Mesenchymal stem cell (in vitro differentiated cells and primary cell): ENCODE results near the gene EFHD2.
"Not testable (repeated sequence)": the region's sequence is repeated elsewhere in the genome, so short reads cannot be mapped to it uniquely, and the experiment has no call there.

Experiments
- DNase-seq: peaks from one replicate; pipeline ENCODE4 v3.0.0-alpha.2; 2013
- H2AFZ ChIP-seq: one replicate; pipeline ENCODE4 v1.6.1; 2013; ENCODE audit warnings: low read depth, mild to moderate bottlenecking, control low read depth, inconsistent platforms, low read length, moderate library complexity
- H2AK5ac ChIP-seq: 2 replicates; pipeline ENCODE4 v1.6.1; 2013; ENCODE audit warnings: low read length, moderate library complexity, mild to moderate bottlenecking, inconsistent platforms; ENCODE audit not compliant: severe bottlenecking
- H2BK120ac ChIP-seq: one replicate; pipeline ENCODE4 v1.6.1; 2013; ENCODE audit warnings: low read depth, mild to moderate bottlenecking, inconsistent platforms, low read length, moderate library complexity
- H2BK12ac ChIP-seq, 2 experiments: one replicate each; pipeline ENCODE4 v1.6.1; 2013; ENCODE audit warnings: inconsistent platforms in 2 of 2, low read length in 2 of 2, mild to moderate bottlenecking in 2 of 2, moderate library complexity in 2 of 2, control low read depth in 1 of 2
- H2BK15ac ChIP-seq: one replicate; pipeline ENCODE4 v1.6.1; 2013; ENCODE audit warnings: mild to moderate bottlenecking, low read depth, inconsistent platforms; ENCODE audit not compliant: poor library complexity, severe bottlenecking
- H2BK5ac ChIP-seq: 2 replicates; pipeline ENCODE4 v1.6.1; 2013; ENCODE audit warnings: low read depth, mild to moderate bottlenecking, low read length, control low read depth, inconsistent platforms; ENCODE audit not compliant: poor library complexity, severe bottlenecking
- H3K14ac ChIP-seq, 2 experiments: one replicate each; pipeline ENCODE4 v1.6.1; 2013; ENCODE audit warnings: inconsistent platforms in 2 of 2, low read length in 2 of 2, control low read depth in 1 of 2, mild to moderate bottlenecking in 1 of 2, moderate library complexity in 1 of 2
- H3K18ac ChIP-seq, 2 experiments: one replicate each; pipeline ENCODE4 v1.6.1; 2013; ENCODE audit warnings: inconsistent platforms in 2 of 2, low read length in 2 of 2, control low read depth in 1 of 2, low read depth in 1 of 2, mild to moderate bottlenecking in 1 of 2
- H3K23ac ChIP-seq, 2 experiments: one replicate each; pipeline ENCODE4 v1.6.1; 2013; ENCODE audit warnings: inconsistent platforms in 2 of 2, low read length in 2 of 2, mild to moderate bottlenecking in 2 of 2, moderate library complexity in 2 of 2, control low read depth in 1 of 2
- H3K27ac ChIP-seq: 2 replicates; pipeline ENCODE4 v1.5.1; 2013; ENCODE audit warnings: mild to moderate bottlenecking, moderate library complexity, low read length, control low read depth, inconsistent platforms; ENCODE audit not compliant: poor library complexity, severe bottlenecking
- H3K27me3 ChIP-seq, 2 experiments: 2 replicates each; pipeline versions ENCODE4 v1.6.1 to v1.7.0; 2013; ENCODE audit warnings: low read length in 2 of 2, mild to moderate bottlenecking in 2 of 2, moderate library complexity in 2 of 2, control low read depth in 1 of 2, inconsistent platforms in 1 of 2; ENCODE audit not compliant: control insufficient read depth in 1 of 2, insufficient read depth in 1 of 2
- H3K36me3 ChIP-seq, 2 experiments: 2 replicates each; pipeline versions ENCODE4 v1.6.1 to v1.7.0; 2013; ENCODE audit warnings: low read length in 2 of 2, control low read depth in 1 of 2, inconsistent platforms in 1 of 2, low read depth in 1 of 2, mild to moderate bottlenecking in 1 of 2; ENCODE audit not compliant: insufficient read depth in 2 of 2, control insufficient read depth in 1 of 2
- H3K4ac ChIP-seq, 2 experiments: one replicate each; pipeline ENCODE4 v1.6.1; 2013; ENCODE audit warnings: inconsistent platforms in 2 of 2, low read length in 2 of 2, mild to moderate bottlenecking in 2 of 2, moderate library complexity in 2 of 2, control low read depth in 1 of 2, low read depth in 1 of 2
- H3K4me1 ChIP-seq: 2 replicates; pipeline ENCODE4 v1.6.1; 2013; ENCODE audit warnings: low read depth, low read length, control low read depth; ENCODE audit not compliant: control insufficient read depth, insufficient read depth
- H3K4me2 ChIP-seq: 2 replicates; pipeline ENCODE4 v1.6.1; 2013; ENCODE audit warnings: low read length, mild to moderate bottlenecking, inconsistent platforms; ENCODE audit not compliant: poor library complexity, severe bottlenecking
- H3K4me3 ChIP-seq, 2 experiments: 2 replicates each; pipeline versions ENCODE4 v1.5.1 to v1.7.0; 2013; ENCODE audit warnings: low read length in 2 of 2, mild to moderate bottlenecking in 2 of 2, control low read depth in 1 of 2, low read depth in 1 of 2; ENCODE audit not compliant: insufficient read depth in 1 of 2
- H3K79me1 ChIP-seq: replicated peaks from 2 replicates; pipeline ENCODE4 v1.6.1; 2013; ENCODE audit warnings: mild to moderate bottlenecking, control low read depth, low read length, inconsistent platforms; ENCODE audit not compliant: poor library complexity, severe bottlenecking
- H3K9ac ChIP-seq: 2 replicates; pipeline ENCODE4 v1.7.0; 2013; ENCODE audit warnings: mild to moderate bottlenecking, low read length, moderate library complexity
- H3K9me3 ChIP-seq: 2 replicates; pipeline ENCODE4 v1.7.0; 2013; ENCODE audit warnings: mild to moderate bottlenecking, low read length; ENCODE audit not compliant: control insufficient read depth
- H4K8ac ChIP-seq: one replicate; pipeline ENCODE4 v1.6.1; 2013; ENCODE audit warnings: inconsistent platforms, mild to moderate bottlenecking, low read length, moderate library complexity
- H4K91ac ChIP-seq: one replicate; pipeline ENCODE4 v1.6.1; 2013; ENCODE audit warnings: mild to moderate bottlenecking, low read length, inconsistent platforms
- WGBS: methylation state at CpG from one replicate; pipeline ENCODE4 v1.1.7; 2013; ENCODE audit warnings: mixed read lengths; 5-methylcytosine and 5-hydroxymethylcytosine counted together

Gene EFHD2

DNA sequence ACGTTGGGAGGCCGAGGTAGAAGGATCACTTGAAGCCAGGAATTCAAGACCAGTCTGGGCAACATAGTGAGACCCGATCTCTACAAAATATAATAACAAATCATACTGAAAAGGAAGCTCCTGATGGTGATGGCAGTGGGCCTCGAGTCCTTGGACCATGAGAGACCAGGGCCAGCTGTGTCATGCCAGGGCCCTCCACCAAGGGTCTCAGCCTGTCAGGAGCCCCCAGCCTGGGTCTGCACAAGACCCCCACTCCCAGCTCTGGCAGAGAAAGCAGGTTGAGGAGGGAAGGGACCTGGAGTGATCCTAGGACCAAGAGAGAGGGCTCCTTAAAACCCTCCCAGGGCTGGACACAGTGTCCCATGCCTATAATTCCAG lies 21.9 kb downstream of the EFHD2 start:
- H3K14ac ChIP-seq: no peak overlapping the region
- no peak overlapping the region for H3K9ac ChIP-seq
- H2AK5ac ChIP-seq: no peak overlapping the region
- H3K18ac ChIP-seq: no peak overlapping the region
- H2BK15ac ChIP-seq: no peak overlapping the region
- no peak overlapping the region for H3K4me3 ChIP-seq
- no peak for DNase-seq
- no peak overlapping the region for H4K91ac ChIP-seq
- 92% methylated on average over 1 of the region's 4 CpGs for WGBS
- H3K27ac ChIP-seq: no peak overlapping the region
- no peak overlapping the region for H2AFZ ChIP-seq
- H3K36me3 ChIP-seq: peaks cover 11 to 39% of the 10 kb centered on the region in 2 experiments
- peaks cover 2% of the 10 kb centered on the region for H3K79me1 ChIP-seq
- H3K23ac ChIP-seq: no peak overlapping the region
- H3K4me1 ChIP-seq: peaks cover 30% of the 10 kb centered on the region
- no peak overlapping the region for H2BK12ac ChIP-seq
- H2BK120ac ChIP-seq: no peak overlapping the region
- H3K4ac ChIP-seq: no peak overlapping the region
- H2BK5ac ChIP-seq: no peak overlapping the region
- H3K27me3 ChIP-seq: no peaks in the 10 kb centered on the region
- H3K4me2 ChIP-seq: no peak overlapping the region
- no peak overlapping the region for H4K8ac ChIP-seq
- no peaks in the 10 kb centered on the region for H3K9me3 ChIP-seq

DNA sequence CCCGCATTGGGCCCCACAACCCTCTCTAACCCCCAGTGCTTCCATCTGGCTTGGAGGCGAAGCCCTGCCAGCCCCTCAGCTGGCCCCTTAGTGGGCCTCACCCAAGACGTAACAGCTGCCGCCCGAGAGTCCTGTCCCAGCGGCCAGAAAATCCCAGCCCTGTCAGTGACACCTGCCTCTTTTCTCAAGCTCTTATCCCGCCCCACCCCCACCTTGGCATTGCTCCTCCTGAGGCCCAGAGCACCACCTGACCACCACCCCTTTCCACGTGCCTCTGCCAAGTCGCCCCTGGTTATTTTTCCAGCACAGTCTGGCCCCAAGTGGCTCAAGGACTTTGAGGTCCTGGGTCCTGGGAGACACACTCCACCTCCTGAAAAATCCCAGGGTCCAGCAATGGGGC lies 22.6 kb downstream of the EFHD2 start:
- Histone ChIP-seq H4K91ac (no peak overlapping the region), H2AK5ac (no peak overlapping the region), H2BK5ac (peak overlapping the region; percentile 22), H2BK120ac (no peak overlapping the region), H3K79me1 (peaks cover 2% of the 10 kb centered on the region), H3K4me3 (no peak overlapping the region), H3K4me1 (peaks cover 23% of the 10 kb centered on the region), H3K27ac (no peak overlapping the region), H3K14ac (no peak overlapping the region), H3K4me2 (no peak overlapping the region), H3K27me3 (no peaks in the 10 kb centered on the region), H3K36me3 (peaks cover 10 to 37% of the 10 kb centered on the region in 2 experiments), H3K23ac (no peak overlapping the region), H3K4ac (no peak overlapping the region), H3K18ac (no peak overlapping the region), H2BK15ac (no peak overlapping the region), H2BK12ac (no peak overlapping the region), H4K8ac (peak overlapping the region; percentile 19), H2AFZ (no peak overlapping the region), H3K9me3 (no peaks in the 10 kb centered on the region), H3K9ac (no peak overlapping the region)
- WGBS: 78% methylated on average over 9 of the region's 9 CpGs
- no peak for DNase-seq

DNA sequence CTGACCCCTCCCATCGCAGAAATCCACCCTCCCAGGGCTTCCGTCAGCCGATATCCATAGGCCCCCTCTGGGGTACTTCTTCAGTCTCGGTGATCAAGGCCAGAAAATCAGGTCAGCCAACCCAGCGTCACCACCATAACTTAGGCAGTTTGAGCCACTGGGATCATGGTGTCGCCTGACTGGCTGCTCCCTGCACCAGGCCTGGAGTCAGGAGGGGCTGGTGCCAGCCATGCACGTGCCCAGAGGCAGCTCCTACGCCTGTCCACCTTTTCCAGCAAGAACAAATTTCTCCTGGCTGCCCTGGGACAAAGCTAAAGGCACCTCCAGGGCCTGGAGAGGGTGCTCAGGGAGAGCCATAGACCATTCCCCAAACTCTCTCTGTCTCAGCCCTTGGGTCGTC lies 23.8 kb downstream of the EFHD2 start:
- Histone ChIP-seq H3K14ac (peak overlapping the region in 1 of 2 experiments; percentile 85), H3K79me1 (peaks cover 2% of the 10 kb centered on the region), H3K4me1 (peaks cover 14% of the 10 kb centered on the region), H2BK5ac (no peak overlapping the region), H4K91ac (no peak overlapping the region), H2AFZ (no peak overlapping the region), H3K27ac (no peak overlapping the region), H3K23ac (no peak overlapping the region), H3K9ac (no peak overlapping the region), H3K4me3 (no peak overlapping the region), H2BK15ac (no peak overlapping the region), H4K8ac (no peak overlapping the region), H3K36me3 (peaks cover 7 to 29% of the 10 kb centered on the region in 2 experiments), H2BK120ac (no peak overlapping the region), H3K9me3 (no peaks in the 10 kb centered on the region), H3K27me3 (no peaks in the 10 kb centered on the region), H3K4ac (no peak overlapping the region), H3K4me2 (no peak overlapping the region), H2BK12ac (peak overlapping the region in 1 of 2 experiments; percentile 21), H3K18ac (peak overlapping the region in 1 of 2 experiments; percentile 61), H2AK5ac (no peak overlapping the region)
- 92% methylated on average over 9 of the region's 9 CpGs for WGBS
- no peak for DNase-seq

DNA sequence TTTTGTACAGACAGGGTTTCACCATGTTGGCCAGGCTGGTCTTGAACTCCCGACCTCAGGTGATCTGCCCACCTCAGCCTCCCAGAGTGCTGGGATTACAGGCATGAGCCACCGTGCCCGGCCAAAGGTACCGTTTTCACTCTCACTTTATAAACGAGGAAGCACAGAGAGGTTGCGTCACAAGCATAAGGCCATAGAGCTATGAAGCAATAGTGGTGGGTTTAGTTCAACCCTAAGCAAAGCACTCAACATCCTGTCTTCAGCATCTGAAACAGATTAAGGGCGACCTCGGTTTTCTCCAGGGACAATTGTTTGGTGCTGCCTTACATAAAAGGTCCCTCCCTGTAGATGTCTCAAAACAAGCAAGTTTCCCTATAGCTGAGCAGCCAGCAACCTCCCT lies 25.1 kb downstream of the EFHD2 start:
- H3K18ac ChIP-seq, H3K4ac ChIP-seq, H3K9ac ChIP-seq, H4K91ac ChIP-seq, H3K27me3 ChIP-seq, H3K79me1 ChIP-seq, H3K27ac ChIP-seq, H2AFZ ChIP-seq, H3K4me3 ChIP-seq, H3K23ac ChIP-seq, H3K14ac ChIP-seq, H2AK5ac ChIP-seq, H3K4me1 ChIP-seq, H4K8ac ChIP-seq, H2BK15ac ChIP-seq, H2BK12ac ChIP-seq, H2BK120ac ChIP-seq, H3K9me3 ChIP-seq, H3K4me2 ChIP-seq, H2BK5ac ChIP-seq: not testable (repeated sequence)
- H3K36me3 ChIP-seq: peaks cover 4 to 16% of the 10 kb centered on the region in 2 experiments
- peak; percentile 54 for DNase-seq
- WGBS: 67% methylated on average over 8 of the region's 8 CpGs
